Suppressor macrophage treated with lipopolysaccharide for 4 hours (primary cell): ENCODE results near the gene GLCCI1.
"Not testable (repeated sequence)": the region's sequence is repeated elsewhere in the genome, so short reads cannot be mapped to it uniquely, and the experiment has no call there.

Experiments used
- DNase-seq: peaks from one replicate; pipeline ENCODE4 v3.0.0-alpha.2; 2020

The GLCCI1 gene

DNA sequence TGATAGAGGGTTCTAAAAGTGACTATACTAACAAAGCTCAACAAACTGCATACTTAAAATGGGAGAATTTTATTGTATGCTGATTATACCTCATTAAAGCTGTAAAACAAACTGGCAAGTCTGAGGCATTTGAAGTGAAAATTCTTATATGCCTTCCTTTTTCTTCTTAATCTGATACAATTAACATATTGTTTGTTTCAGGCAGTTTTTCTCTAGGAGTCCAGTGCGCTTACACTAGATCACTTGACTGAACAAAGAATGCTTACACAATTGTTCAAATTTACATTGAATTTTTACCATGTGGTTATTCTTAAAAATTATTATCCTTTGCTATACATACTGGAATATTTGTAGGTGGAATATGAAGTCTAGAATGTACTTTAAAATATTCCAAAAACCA lies 89.0 kb downstream of the GLCCI1 start:
- no peak for DNase-seq

DNA sequence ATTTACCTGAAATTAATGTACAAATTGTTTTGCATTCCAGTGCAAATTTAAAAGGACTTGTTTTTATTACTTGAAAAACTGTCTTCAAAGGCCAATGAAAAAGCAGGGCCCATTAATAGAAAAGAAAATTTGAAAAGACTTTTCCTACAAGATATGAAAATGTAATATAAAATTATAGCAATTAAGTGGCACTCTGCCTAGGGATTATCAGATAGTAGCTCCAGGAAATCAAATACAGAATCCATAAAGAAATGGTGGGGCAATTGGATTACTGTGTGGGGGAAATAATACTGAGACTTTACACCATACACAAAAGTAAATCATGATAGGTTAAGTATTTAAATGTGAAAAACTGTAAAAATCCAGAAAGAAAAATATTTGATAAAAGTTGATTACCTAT lies 89.7 kb downstream of the GLCCI1 start:
- DNase-seq: no peak

DNA sequence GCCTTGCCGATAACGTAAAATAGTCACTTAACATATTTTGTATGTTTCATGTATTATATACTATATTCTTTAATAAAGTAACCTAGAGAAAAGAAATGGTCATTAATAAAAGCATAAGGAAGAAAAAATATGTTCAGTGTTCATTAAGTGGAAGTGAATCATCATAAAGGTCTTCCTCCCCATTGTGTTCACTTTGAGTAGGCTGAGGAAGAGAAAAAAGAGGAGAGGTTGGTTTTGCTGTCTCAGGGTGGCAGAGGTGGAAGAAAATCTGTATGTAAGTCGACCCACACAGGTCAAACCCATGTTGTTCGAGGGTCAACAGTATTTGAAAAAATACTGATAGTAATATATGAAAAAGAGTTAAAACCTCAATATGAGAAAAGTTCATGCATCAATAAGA lies 90.3 kb downstream of the GLCCI1 start:
- no peak for DNase-seq

- DNase-seq: no peak
Observed at GRCh38 chr7:8060241-8060640, 91.6 kb downstream of the GLCCI1 start.

GRCh38 chr7:8063300-8063699 lies 94.7 kb downstream of the GLCCI1 start:
- DNase-seq: not testable (repeated sequence)

GRCh38 chr7:8063706-8064297 lies 95.2 kb downstream of the GLCCI1 start:
- no peak for DNase-seq

- no peak for DNase-seq
Observed at GRCh38 chr7:8064828-8065227, 96.2 kb downstream of the GLCCI1 start.

GRCh38 chr7:8065356-8065813 lies 96.8 kb downstream of the GLCCI1 start:
- no peak for DNase-seq

- no peak for DNase-seq
Observed at GRCh38 chr7:8068892-8069686, 100.5 kb downstream of the GLCCI1 start.

GRCh38 chr7:8070451-8071180 lies 102.0 kb downstream of the GLCCI1 start:
- DNase-seq: no peak

GRCh38 chr7:8078418-8078817 lies 109.8 kb downstream of the GLCCI1 start:
- no peak for DNase-seq

DNA sequence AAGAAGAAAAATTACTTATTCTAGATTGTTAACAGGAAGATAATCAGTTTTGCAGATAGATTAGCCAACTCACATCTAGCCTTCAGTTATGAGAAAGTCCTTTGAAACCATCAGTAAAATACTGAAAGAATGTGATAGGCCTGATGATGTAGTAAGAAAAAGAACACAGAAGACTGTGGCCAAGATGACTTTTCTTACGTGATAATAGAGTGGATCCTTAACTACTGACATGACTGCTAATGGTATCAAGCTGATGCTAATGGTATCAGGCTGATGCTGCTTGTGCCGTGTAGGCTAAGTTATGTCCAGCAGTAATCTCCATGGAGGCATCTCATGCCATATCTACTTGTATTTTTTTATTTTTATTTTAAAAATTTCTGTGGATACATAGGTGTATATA lies 114.2 kb downstream of the GLCCI1 start:
- no peak for DNase-seq

DNA sequence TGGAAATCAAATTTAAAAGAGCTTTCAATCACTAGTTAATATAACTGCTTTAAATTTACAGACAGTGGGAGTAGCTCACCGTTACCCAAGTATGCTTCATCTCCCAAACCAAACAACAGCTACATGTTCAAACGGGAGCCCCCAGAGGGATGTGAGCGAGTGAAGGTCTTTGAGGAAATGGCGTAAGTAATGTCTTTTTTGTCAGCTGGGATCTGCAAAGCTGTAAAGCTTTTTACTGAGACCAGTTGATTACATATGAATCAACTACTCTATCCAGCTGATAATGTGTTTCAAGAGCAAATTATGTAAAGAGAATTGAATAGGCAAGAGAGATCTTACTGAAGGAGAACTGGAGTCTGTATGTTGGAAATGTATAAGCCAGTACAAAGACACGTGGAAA lies 116.2 kb downstream of the GLCCI1 start:
- DNase-seq: no peak

DNA sequence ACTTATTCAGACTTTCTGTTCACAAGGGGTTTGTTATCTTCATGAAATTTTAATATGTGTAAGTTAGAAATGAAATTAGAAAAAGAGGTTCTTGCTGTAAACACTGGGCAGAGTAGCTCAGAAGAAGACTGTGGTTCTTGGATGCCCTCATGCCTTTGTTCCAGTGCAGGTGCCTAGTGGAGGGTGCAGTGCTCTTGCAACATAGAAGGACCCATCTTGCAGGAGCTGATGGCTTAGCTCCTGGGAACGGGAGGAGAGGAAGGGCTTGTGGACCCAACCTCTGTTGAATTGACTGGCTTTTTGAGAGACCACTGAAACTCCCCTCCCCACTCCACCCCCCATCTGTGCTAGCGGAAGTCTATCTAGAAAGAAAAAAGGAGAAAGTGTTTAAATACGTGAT lies 116.8 kb downstream of the GLCCI1 start:
- no peak for DNase-seq

GRCh38 chr7:8086239-8086638 lies 117.6 kb downstream of the GLCCI1 start:
- no peak for DNase-seq

GRCh38 chr7:8089036-8089780 lies 120.6 kb downstream of the GLCCI1 start:
- no peak for DNase-seq

GRCh38 chr7:8092140-8092539 lies 123.5 kb downstream of the GLCCI1 start:
- no peak for DNase-seq

DNA sequence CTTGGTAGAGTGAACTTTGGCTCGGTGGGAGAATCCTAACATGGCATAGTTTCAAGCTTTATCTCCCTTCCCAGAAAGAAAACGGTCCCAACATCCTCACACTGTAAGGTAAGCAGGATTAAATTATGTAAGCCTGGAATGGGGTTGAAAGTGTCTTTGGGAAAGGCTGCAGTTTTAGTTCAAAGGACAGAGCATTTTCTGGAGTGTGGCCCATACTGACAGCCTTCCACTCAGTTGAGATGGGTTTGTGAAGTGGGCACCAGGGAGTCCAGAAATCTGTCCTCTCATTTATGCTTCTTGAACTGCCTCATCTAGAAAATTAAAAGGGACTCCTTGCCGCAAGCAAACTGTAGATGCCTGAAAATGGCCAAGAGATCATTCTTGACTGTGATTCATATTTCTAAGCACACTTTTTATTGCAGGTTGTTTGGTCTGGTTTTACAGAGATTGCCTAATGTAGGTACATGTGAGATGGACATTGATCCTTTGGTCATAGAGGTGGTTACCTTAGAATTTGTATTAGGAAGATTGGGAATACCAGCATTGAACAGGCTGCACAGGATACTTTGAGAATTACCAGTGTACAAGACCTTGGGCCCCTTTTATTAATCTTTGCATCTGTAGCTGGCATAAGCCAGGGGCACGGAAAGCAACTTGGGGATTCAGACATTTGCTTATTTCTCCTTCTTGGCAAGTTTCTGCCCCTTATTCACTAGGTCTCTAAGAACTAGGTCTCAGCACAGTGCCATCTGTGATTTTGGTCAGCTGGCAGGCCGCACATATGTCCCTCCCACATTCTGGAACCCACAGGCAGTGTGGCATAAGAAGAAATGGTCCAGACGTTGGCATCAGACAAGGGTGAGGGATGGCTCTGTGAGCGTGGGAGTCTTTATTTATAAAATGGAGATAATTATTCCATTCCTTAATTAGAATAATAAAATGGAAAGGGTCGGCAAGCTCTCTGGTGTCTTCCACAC lies 125.9 kb downstream of the GLCCI1 start:
- DNase-seq: no peak

DNA sequence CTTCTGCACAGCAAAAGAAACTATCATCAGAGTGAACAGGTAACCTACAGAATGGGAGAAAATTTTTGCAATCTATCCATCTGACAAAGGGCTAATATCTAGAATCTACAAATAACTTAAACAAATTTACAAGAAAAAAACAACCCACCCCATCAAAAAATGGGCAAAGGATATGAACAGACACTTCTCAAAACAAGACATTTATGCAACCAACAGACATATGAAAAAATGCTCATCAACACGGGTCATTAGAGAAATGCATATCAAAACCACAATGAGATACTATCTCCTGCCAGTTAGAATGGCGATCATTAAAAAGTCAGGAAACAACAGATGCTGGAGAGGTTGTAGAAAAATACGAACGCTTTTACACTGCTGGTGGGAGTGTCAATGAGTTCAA lies 132.7 kb downstream of the GLCCI1 start:
- not testable (repeated sequence) for DNase-seq

DNA sequence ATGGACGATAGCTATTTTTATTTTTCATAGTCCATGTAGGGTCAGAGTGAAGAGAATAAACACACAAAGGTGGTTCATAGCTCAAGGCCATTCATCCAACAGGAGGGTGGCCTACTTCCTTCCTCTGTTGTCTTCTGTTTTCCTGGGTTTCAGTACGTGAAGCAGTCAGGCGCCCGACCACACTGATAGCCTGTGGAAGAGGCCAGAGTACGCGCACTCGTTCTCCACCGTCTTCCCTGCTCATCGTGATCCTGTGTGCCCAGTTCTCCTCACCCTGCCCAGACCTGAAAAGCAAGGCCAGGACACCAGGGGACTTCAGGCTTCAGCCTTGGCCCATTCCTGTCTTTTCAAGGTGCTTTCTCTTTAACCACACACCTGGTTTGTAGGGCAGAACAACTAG lies 134.7 kb downstream of the GLCCI1 start:
- DNase-seq: no peak

GRCh38 chr7:8105449-8106095 lies 137.0 kb downstream of the GLCCI1 start:
- DNase-seq: no peak
